Upper lobe of left lung (tissue), 6 donors: ENCODE results near the gene POC1B. TPM values are rescaled to one million over a fixed set of nuclear protein-coding genes. Genes with fewer than 3 reads are reported as not detected.
A peak's percentile ranks its signal among the peaks of the same experiment; 100 is the strongest.

Experiments used
- ATAC-seq, 2 donors: fragments of 200-7000 bp; cut with Tn5 transposase; one replicate each; pipeline ENCODE4 v1.9.1; 2022; ENCODE audit warnings: mild to moderate bottlenecking in 2 of 2, moderate library complexity in 2 of 2; ENCODE audit not compliant: low FRiP score in 2 of 2
- DNase-seq, 2 donors: peaks; one replicate each; pipeline ENCODE4 v3.0.0-alpha.2; 2019 to 2020
- H3K27ac ChIP-seq, 4 donors: fragments of 200-600 bp; sonication (generic); one replicate each; pipeline ENCODE4 v1.5.1; 2016 to 2019
- H3K27me3 ChIP-seq, 4 donors: fragments of 200-600 bp; sonication (generic); one replicate each; pipeline ENCODE4 v1.5.1; 2017 to 2019
- H3K36me3 ChIP-seq, 4 donors: fragments of 200-600 bp; sonication (generic); one replicate each; pipeline ENCODE4 v1.5.1; 2016 to 2019
- H3K4me1 ChIP-seq, 4 donors: fragments of 200-600 bp; sonication (generic); one replicate each; pipeline ENCODE4 v1.5.1; 2018 to 2019
- H3K4me3 ChIP-seq, 4 donors: fragments of 200-600 bp; sonication (generic); one replicate each; pipeline ENCODE4 v1.5.1; 2017 to 2019; ENCODE audit warnings: mild to moderate bottlenecking in 2 of 4, moderate library complexity in 1 of 4
- H3K9me3 ChIP-seq, 4 donors: fragments of 200-600 bp; sonication (generic); one replicate each; pipeline ENCODE4 v1.5.1; 2018 to 2019
- EP300 ChIP-seq, 4 donors: sonication (generic); formaldehyde crosslinking; IDR thresholded peaks; one replicate each; pipeline ENCODE4 v1.5.1; 2017; ENCODE audit warnings: antibody characterized with exemption in 4 of 4, control low read depth in 2 of 4
- POLR2A ChIP-seq, 4 donors: fragments of 450-650 bp; IDR thresholded peaks; one replicate each; pipeline ENCODE4 v1.5.1; 2016 to 2017; ENCODE audit warnings: antibody characterized with exemption in 4 of 4, mild to moderate bottlenecking in 2 of 4
- POLR2AphosphoS5 ChIP-seq, 2 donors: sonication (generic); formaldehyde crosslinking; IDR thresholded peaks; one replicate each; pipeline ENCODE4 v1.5.1; 2017; ENCODE audit warnings: antibody characterized with exemption in 2 of 2
- WGBS, 2 donors: methylation state at CpG; one replicate each; pipeline ENCODE4 v1.1.5; 2017 to 2018; 5-methylcytosine and 5-hydroxymethylcytosine counted together
- total RNA-seq, 6 donors: library from RNA; depleted of rRNA in 4 of 6; stranded (reverse); fragments of >200 nt in 4 of 6; gene quantifications; one replicate each; pipeline versions ENCODE4 v1.1.0 to v1.2.1, GENCODE V29; 2016 to 2021
- TF ChIP-seq, protein P1 (sequence below), 6 experiments: fragments of 450-650 bp in 4 of 6; fragments of 200-600 bp in 2 of 6; sonication (generic) in 2 of 6; IDR thresholded peaks; one replicate each; pipeline ENCODE4 v1.5.1; 2016 to 2019; ENCODE audit warnings: antibody characterized with exemption in 6 of 6
- donor health status: DM: no; HTN: no; CAD: no; lungs with moderate emphysema.
- donor health status: DM: no; HTN: yes; CAD: no; lungs with severe emphysema.

The POC1B gene
- total RNA-seq, 6 donors from 2014 or later, result 13.9 to 34.4 (median 21.0) TPM

DNA sequence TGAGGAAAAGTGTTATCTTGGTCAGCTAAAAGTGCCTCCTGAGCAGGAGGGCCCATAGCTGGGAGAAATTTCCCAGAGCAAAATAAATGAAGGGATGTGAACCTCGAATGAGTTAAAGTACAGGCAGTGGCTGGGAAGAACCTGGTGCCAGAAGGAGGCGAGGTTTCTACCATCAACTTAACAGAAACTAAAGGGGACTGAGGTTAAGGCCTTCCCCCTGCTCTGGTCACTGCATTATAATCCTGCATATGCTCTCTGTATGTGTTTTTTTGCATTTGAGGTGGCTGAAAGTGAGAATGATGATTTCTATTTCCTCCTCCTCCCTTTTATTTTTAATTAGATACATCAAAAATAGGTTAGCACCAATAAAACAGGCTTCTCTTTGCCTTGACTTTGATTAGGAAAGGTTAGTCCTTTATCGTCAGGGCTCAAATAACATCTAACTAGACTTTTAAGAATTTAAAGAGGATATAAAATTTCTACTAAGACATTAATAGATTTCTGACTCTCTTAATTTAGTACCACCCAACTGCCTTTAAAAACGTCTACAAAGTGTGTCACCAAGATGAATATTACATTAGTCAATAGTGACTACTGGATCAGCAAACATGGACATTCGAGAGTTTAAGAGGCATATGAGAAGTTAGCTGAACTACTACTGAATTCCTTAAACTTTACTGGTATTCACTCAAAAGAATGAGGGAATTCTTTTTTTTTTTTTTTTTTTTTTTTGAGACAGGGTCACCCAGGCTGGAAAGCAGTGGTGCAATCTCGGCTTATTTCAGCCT is 50.5 kb downstream of the POC1B start:
- 79% methylated on average over 6 of the region's 6 CpGs for WGBS, 2 donors
- no peak for DNase-seq
- Histone ChIP-seq H3K9me3 (no peaks in the 10 kb centered on the region), H3K27me3 (no peaks in the 10 kb centered on the region), H3K4me3 (no peak overlapping the region), H3K27ac (no peak overlapping the region), H3K36me3 (no peaks in the 10 kb centered on the region), H3K4me1 (peaks cover 0 to 8% (median 5%) of the 10 kb centered on the region in 4 donors)
- no peak for TF ChIP-seq POLR2AphosphoS5 (IDR thresholded peaks at IDR 0.05)
- TF ChIP-seq POLR2A (IDR thresholded peaks at IDR 0.05), result no peak
- no peak for ATAC-seq

GRCh38 chr12:89474615-89475014 is 51.2 kb downstream of the POC1B start:
- H3K27ac ChIP-seq, result no peak overlapping the region
- WGBS, 2 donors, result 38 to 40% methylated on average over 1 of the region's 1 CpG
- H3K36me3 ChIP-seq, result no peaks in the 10 kb centered on the region
- no peaks in the 10 kb centered on the region for H3K27me3 ChIP-seq
- H3K4me1 ChIP-seq, result peaks cover 0 to 8% (median 5%) of the 10 kb centered on the region in 4 donors
- TF ChIP-seq, protein P1, sequence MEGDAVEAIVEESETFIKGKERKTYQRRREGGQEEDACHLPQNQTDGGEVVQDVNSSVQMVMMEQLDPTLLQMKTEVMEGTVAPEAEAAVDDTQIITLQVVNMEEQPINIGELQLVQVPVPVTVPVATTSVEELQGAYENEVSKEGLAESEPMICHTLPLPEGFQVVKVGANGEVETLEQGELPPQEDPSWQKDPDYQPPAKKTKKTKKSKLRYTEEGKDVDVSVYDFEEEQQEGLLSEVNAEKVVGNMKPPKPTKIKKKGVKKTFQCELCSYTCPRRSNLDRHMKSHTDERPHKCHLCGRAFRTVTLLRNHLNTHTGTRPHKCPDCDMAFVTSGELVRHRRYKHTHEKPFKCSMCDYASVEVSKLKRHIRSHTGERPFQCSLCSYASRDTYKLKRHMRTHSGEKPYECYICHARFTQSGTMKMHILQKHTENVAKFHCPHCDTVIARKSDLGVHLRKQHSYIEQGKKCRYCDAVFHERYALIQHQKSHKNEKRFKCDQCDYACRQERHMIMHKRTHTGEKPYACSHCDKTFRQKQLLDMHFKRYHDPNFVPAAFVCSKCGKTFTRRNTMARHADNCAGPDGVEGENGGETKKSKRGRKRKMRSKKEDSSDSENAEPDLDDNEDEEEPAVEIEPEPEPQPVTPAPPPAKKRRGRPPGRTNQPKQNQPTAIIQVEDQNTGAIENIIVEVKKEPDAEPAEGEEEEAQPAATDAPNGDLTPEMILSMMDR (IDR thresholded peaks at IDR 0.05), result no peak
- TF ChIP-seq EP300 (IDR thresholded peaks at IDR 0.05), result no peak
- TF ChIP-seq POLR2A (IDR thresholded peaks at IDR 0.05), result no peak
- no peak for TF ChIP-seq POLR2AphosphoS5 (IDR thresholded peaks at IDR 0.05)
- H3K9me3 ChIP-seq, result no peaks in the 10 kb centered on the region
- H3K4me3 ChIP-seq, result no peak overlapping the region
- no peak for DNase-seq
- no peak for ATAC-seq

DNA sequence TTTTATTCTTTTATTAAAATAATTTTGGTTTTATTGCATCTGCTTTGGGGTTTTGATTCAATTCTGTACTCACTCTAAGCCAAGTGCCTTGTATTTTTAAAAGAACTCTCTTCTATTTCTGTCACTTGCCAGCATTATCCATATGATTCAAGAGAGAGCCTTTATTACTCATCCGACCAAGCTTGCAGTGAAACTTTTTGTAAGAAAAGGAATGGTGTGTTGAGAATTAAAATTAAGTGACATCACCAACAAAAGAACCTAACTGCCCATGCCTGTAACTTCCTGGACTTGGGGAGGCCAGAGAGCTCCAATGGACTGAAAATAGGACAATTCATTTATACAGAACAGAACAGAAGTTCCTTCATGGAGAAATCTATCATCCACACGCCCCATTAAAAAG is 53.3 kb downstream of the POC1B start:
- 79 to 83% methylated on average over 2 of the region's 2 CpGs for WGBS, 2 donors
- ATAC-seq (no peak), DNase-seq (no peak)
- no peak for TF ChIP-seq POLR2AphosphoS5 (IDR thresholded peaks at IDR 0.05)
- TF ChIP-seq POLR2A (IDR thresholded peaks at IDR 0.05), result no peak
- TF ChIP-seq EP300 (IDR thresholded peaks at IDR 0.05), result no peak
- TF ChIP-seq, protein P1 (IDR thresholded peaks at IDR 0.05), result no peak
- H3K4me1 ChIP-seq, result peaks cover 0 to 5% (median 4%) of the 10 kb centered on the region in 4 donors
- H3K4me3 ChIP-seq, result no peak overlapping the region
- H3K27ac ChIP-seq, result no peak overlapping the region
- H3K27me3 ChIP-seq, result no peaks in the 10 kb centered on the region
- no peaks in the 10 kb centered on the region for H3K9me3 ChIP-seq
- no peaks in the 10 kb centered on the region for H3K36me3 ChIP-seq

DNA sequence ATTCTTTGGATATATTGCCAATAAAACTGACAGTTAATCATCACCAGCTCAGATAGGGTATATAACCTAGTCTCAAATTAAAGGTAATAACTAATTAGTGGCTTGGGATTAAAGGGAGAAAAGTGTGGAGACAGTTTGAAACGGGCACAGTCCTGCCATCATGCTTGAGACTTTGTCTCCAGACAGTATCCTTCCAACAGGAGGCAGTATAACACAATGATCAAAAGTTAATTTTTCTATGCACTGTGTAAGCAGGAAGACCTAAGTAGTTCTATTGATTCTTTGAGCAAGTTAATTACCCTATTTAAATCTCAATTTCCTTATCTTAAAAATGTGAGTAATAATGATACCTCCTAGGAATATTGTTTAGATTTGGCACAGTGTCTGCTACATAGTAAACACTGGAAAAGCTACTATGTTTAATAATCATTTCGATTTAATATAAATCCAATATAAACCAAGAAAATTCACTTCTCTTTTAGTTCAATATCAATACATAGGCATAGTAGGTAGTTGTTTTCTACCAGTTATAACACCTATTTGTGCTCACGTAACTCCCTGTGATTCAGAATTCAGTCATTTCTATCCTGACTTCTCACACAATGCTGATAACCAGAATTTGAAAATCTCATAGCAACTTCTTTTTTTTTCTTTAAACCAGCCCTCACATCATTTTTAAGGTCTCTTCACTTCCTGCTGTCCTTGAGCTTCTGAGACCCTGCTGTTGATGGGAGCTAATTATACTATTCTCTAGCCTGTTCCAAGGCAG is 54.9 kb downstream of the POC1B start:
- Histone ChIP-seq H3K36me3 (no peaks in the 10 kb centered on the region), H3K4me3 (no peak overlapping the region), H3K27ac (no peak overlapping the region), H3K27me3 (no peaks in the 10 kb centered on the region), H3K9me3 (no peaks in the 10 kb centered on the region), H3K4me1 (no peaks in the 10 kb centered on the region)
- no peak for DNase-seq
- no peak for TF ChIP-seq EP300 (IDR thresholded peaks at IDR 0.05)
- TF ChIP-seq, protein P1 (IDR thresholded peaks at IDR 0.05), result peak; percentile 40 to 75 (median 63)
- peak; percentile 69 to 83 for ATAC-seq
- WGBS, 2 donors, result 53 to 57% methylated on average over 3 of the region's 3 CpGs

DNA sequence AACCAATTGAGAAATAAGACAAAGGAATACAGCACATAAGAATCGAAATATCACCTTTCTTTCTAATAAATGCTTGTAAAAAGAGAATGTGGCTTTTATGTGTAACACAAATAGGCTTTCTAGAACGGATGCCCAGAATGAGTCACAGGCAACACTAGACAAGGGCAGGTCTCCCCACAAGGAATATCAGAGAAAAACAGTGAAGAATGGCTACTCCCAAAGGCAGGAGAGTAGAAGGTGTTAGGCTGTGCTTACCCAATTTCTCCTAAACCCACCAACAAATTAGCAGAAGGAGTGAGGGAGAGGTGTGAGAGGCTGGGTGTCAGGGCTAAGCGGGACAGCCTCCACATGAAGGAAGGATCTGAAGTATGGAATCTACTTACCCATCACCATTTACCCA is 56.5 kb downstream of the POC1B start:
- H3K4me3 ChIP-seq, result no peak overlapping the region
- no peak for ATAC-seq
- H3K27ac ChIP-seq, result peak overlapping the region in 1 of 4 donors; percentile 47
- 71 to 76% methylated on average over 3 of the region's 3 CpGs for WGBS, 2 donors
- TF ChIP-seq POLR2A (IDR thresholded peaks at IDR 0.05) (no peak), POLR2AphosphoS5 (IDR thresholded peaks at IDR 0.05) (no peak), EP300 (IDR thresholded peaks at IDR 0.05) (no peak)
- TF ChIP-seq, protein P1 (IDR thresholded peaks at IDR 0.05), result no peak
- DNase-seq, result no peak
- H3K4me1 ChIP-seq, result no peaks in the 10 kb centered on the region
- H3K36me3 ChIP-seq, result no peaks in the 10 kb centered on the region
- H3K27me3 ChIP-seq, result no peaks in the 10 kb centered on the region
- H3K9me3 ChIP-seq, result no peaks in the 10 kb centered on the region
